SK-N-SH (cell line): Measurements from ENCODE around the gene PRPF6. TPM values are rescaled to one million over a fixed set of nuclear protein-coding genes. Genes with fewer than 3 reads are reported as not detected.
A peak's percentile ranks its signal among the peaks of the same experiment; 100 is the strongest.

ENCODE experiments used
- CTCF ChIA-PET: fragments of 300-600, 350-600 bp; formaldehyde crosslinking; extraction: SDS; loops from one replicate; lab custom pipeline; 2021; lab: Yijun Ruan, JAX
- POLR2A ChIA-PET: fragments of 350-600 bp; sonication (Branson Sonifier 250); formaldehyde crosslinking; extraction: SDS; loops from one replicate; lab custom pipeline; 2020; ENCODE audit warnings: antibody characterized with exemption, inconsistent platforms; lab: Yijun Ruan, JAX
- DNase-seq: peaks from one replicate; pipeline ENCODE4 v3.0.0; 2012
- H2AFZ ChIP-seq: fragments of 200-600 bp; sonication (generic); 2 replicates; pipeline ENCODE4 v1.8.1; 2016; ENCODE audit warnings: antibody characterized with exemption, mild to moderate bottlenecking, low read depth
- H3F3A ChIP-seq: fragments of 200-600 bp; sonication (generic); replicated peaks from 2 replicates; pipeline ENCODE3; 2016; ENCODE audit warnings: antibody characterized with exemption, mild to moderate bottlenecking; ENCODE audit not compliant: insufficient read depth
- H3K27ac ChIP-seq, 2 experiments: fragments of 200-500 bp in 1 of 2; fragments of 200-600 bp in 1 of 2; sonication (Bioruptor generic) in 1 of 2; sonication (generic), shearing (Covaris generic) in 1 of 2; 2 replicates each; pipeline versions ENCODE4 v1.5.1 to v1.6.1; 2014 to 2016; ENCODE audit warnings: low read depth in 2 of 2, inconsistent platforms in 1 of 2, low read length in 1 of 2, mild to moderate bottlenecking in 1 of 2, mixed read lengths in 1 of 2
- H3K27me3 ChIP-seq: fragments of 200-600 bp; sonication (generic), shearing (Covaris generic); 2 replicates; pipeline ENCODE4 v1.6.1; 2016; ENCODE audit warnings: mixed run types; ENCODE audit not compliant: insufficient read depth
- H3K36me3 ChIP-seq, 2 experiments: fragments of 200-500 bp in 1 of 2; fragments of 200-600 bp in 1 of 2; sonication (Bioruptor generic) in 1 of 2; sonication (generic) in 1 of 2; replicated peaks in 1 of 2; 2 replicates each; pipeline versions ENCODE3 to v1.5.1; 2014 to 2016; ENCODE audit warnings: low read length in 1 of 2, mild to moderate bottlenecking in 1 of 2; ENCODE audit not compliant: insufficient read depth in 2 of 2, control insufficient read depth in 1 of 2
- H3K4me1 ChIP-seq, 2 experiments: fragments of 200-500 bp in 1 of 2; fragments of 200-600 bp in 1 of 2; sonication (Bioruptor generic) in 1 of 2; sonication (generic), shearing (Covaris generic) in 1 of 2; 2 replicates each; pipeline versions ENCODE4 v1.5.1 to v1.6.1; 2014 to 2016; ENCODE audit warnings: low read depth in 1 of 2, low read length in 1 of 2, mixed run types in 1 of 2; ENCODE audit not compliant: insufficient read depth in 2 of 2, control insufficient read depth in 1 of 2
- H3K4me2 ChIP-seq: fragments of 200-600 bp; sonication (generic), shearing (Covaris generic); 2 replicates; pipeline ENCODE4 v1.6.1; 2017; ENCODE audit warnings: mixed run types
- H3K4me3 ChIP-seq, 2 experiments: fragments of 200-500 bp in 1 of 2; fragments of 200-600 bp in 1 of 2; sonication (Bioruptor generic) in 1 of 2; sonication (generic), shearing (Covaris generic) in 1 of 2; 2 replicates each; pipeline versions ENCODE4 v1.5.1 to v1.8.1; 2014 to 2016; ENCODE audit warnings: low read depth in 2 of 2, inconsistent platforms in 1 of 2, low read length in 1 of 2, mild to moderate bottlenecking in 1 of 2, mixed read lengths in 1 of 2, moderate library complexity in 1 of 2
- H3K79me2 ChIP-seq: fragments of 200-600 bp; sonication (generic); 2 replicates; pipeline ENCODE4 v1.8.1; 2017; ENCODE audit warnings: mild to moderate bottlenecking; ENCODE audit not compliant: insufficient read depth
- H3K9ac ChIP-seq: fragments of 200-600 bp; sonication (generic); 2 replicates; pipeline ENCODE4 v1.6.1; 2017; ENCODE audit warnings: mixed run types
- H3K9me2 ChIP-seq: fragments of 200-600 bp; sonication (generic); 2 replicates; pipeline ENCODE4 v1.6.1; 2017; ENCODE audit warnings: mixed run types
- H3K9me3 ChIP-seq: fragments of 200-600 bp; sonication (generic); 2 replicates; pipeline ENCODE4 v1.6.1; 2017; ENCODE audit warnings: mixed run types, mild to moderate bottlenecking, moderate library complexity
- H4K20me1 ChIP-seq: fragments of 200-600 bp; sonication (generic); 2 replicates; pipeline ENCODE4 v1.6.1; 2017; ENCODE audit warnings: mild to moderate bottlenecking, mixed run types; ENCODE audit not compliant: insufficient read depth
- CHD2 ChIP-seq: fragments of 150-350 bp; IDR thresholded peaks from 2 replicates; pipeline ENCODE4 v1.6.1; 2018; ENCODE audit warnings: low read length; ENCODE audit not compliant: partially characterized antibody
- FOSL2 ChIP-seq: IDR thresholded peaks from 2 replicates; pipeline ENCODE4 v1.4.0; 2012; ENCODE audit warnings: low read depth, mild to moderate bottlenecking, moderate library complexity, borderline replicate concordance
- FOXM1 ChIP-seq: IDR thresholded peaks from 2 replicates; pipeline ENCODE4 v1.4.0; 2012; ENCODE audit warnings: low read depth, mild to moderate bottlenecking
- MXI1 ChIP-seq: IDR thresholded peaks from 2 replicates; pipeline ENCODE4 v1.6.1; 2012; ENCODE audit warnings: mild to moderate bottlenecking, low read depth, low read length, improper control_type of control experiment
- NRF1 ChIP-seq: IDR thresholded peaks from 2 replicates; pipeline ENCODE4 v1.6.1; 2012; ENCODE audit warnings: low read depth, mild to moderate bottlenecking, low read length
- RAD21 ChIP-seq: IDR thresholded peaks from 2 replicates; pipeline ENCODE4 v1.6.1; 2012; ENCODE audit warnings: mild to moderate bottlenecking, low read length
- RCOR1 ChIP-seq: fragments of 150-350 bp; IDR thresholded peaks from 2 replicates; pipeline ENCODE4 v1.6.1; 2017; ENCODE audit warnings: antibody characterized with exemption, low read length
- RFX5 ChIP-seq: IDR thresholded peaks from 2 replicates; pipeline ENCODE4 v1.6.1; 2012; ENCODE audit warnings: mild to moderate bottlenecking, improper control_type of control experiment, low read length
- TCF12 ChIP-seq: IDR thresholded peaks from 2 replicates; pipeline ENCODE4 v1.4.0; 2012
- TEAD4 ChIP-seq: IDR thresholded peaks from 2 replicates; pipeline ENCODE4 v1.4.0; 2012; ENCODE audit warnings: mild to moderate bottlenecking, borderline replicate concordance; ENCODE audit not compliant: insufficient read depth
- YY1 ChIP-seq: IDR thresholded peaks from 2 replicates; pipeline ENCODE4 v1.4.0; 2012; ENCODE audit warnings: low read depth, mild to moderate bottlenecking
- WGBS: methylation state at CpG from one replicate; pipeline ENCODE4 v1.1.6; 2017; ENCODE audit warnings: low lambda C conversion rate; 5-methylcytosine and 5-hydroxymethylcytosine counted together
- polyA plus RNA-seq, 3 experiments: library from polyadenylated mRNA; depleted of rRNA; stranded (reverse); fragments of >200 nt; gene quantifications; 2 replicates each; pipeline ENCODE4 v1.2.3, GENCODE V29; 2012
- TF ChIP-seq, protein P1 (sequence below): IDR thresholded peaks from 2 replicates; pipeline ENCODE4 v1.6.1; 2012; ENCODE audit warnings: mild to moderate bottlenecking, low read depth, low read length, moderate library complexity
- TF ChIP-seq, protein P2 (sequence below): fragments of 200-600 bp; sonication (generic); IDR thresholded peaks from 2 replicates; pipeline ENCODE4 v1.6.1; 2017; ENCODE audit warnings: antibody characterized with exemption, mild to moderate bottlenecking, moderate library complexity
- TF ChIP-seq, protein P3 (sequence below): IDR thresholded peaks from 2 replicates; pipeline ENCODE4 v1.4.0; 2012; ENCODE audit warnings: low read depth, borderline replicate concordance

Gene PRPF6
- polyA plus RNA-seq, 1 of the 3 experiments (the other 2 are of a cell fraction) = 59.1 TPM

DNA sequence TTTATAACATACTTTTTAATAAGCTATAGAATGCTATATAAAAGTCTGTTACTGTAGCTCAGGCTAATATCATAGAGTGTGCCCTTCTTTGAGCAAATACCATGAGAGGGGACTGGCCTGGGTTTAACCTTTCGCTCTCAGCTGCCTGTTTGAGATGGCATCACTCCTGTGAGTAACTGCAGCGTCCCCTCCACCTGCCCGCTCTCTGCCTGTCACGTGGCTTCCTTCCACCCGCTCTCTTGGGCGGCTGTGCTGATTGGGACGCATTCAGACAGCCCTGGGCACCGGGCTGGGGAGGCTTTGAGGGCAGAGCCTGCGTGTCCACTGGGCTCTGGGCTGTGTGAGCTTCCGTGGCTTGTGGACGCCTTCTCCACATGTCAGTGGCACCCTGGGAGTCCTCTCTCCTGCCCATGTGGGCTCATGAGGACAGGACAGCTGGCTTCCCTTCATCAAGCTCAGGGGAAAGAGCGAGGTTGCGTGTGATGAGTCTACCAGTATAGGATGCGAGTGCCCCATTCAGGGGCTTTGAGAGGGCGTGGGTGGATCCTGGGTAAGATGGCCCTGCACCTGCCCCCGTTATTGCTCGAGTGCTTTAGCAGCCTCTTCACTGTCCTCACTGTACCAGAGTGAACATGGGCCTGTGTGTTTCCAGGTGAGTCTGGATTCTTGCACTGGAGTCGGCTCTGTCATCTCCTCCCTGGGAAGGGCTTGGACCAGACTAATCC is 44.3 kb downstream of the PRPF6 start:
- TF ChIP-seq FOSL2 (no peak), TEAD4 (no peak), FOXM1 (no peak), RAD21 (no peak), MXI1 (no peak), RFX5 (no peak), CHD2 (no peak), NRF1 (no peak), RCOR1 (no peak), YY1 (no peak), TCF12 (no peak)
- TF ChIP-seq, protein P1, sequence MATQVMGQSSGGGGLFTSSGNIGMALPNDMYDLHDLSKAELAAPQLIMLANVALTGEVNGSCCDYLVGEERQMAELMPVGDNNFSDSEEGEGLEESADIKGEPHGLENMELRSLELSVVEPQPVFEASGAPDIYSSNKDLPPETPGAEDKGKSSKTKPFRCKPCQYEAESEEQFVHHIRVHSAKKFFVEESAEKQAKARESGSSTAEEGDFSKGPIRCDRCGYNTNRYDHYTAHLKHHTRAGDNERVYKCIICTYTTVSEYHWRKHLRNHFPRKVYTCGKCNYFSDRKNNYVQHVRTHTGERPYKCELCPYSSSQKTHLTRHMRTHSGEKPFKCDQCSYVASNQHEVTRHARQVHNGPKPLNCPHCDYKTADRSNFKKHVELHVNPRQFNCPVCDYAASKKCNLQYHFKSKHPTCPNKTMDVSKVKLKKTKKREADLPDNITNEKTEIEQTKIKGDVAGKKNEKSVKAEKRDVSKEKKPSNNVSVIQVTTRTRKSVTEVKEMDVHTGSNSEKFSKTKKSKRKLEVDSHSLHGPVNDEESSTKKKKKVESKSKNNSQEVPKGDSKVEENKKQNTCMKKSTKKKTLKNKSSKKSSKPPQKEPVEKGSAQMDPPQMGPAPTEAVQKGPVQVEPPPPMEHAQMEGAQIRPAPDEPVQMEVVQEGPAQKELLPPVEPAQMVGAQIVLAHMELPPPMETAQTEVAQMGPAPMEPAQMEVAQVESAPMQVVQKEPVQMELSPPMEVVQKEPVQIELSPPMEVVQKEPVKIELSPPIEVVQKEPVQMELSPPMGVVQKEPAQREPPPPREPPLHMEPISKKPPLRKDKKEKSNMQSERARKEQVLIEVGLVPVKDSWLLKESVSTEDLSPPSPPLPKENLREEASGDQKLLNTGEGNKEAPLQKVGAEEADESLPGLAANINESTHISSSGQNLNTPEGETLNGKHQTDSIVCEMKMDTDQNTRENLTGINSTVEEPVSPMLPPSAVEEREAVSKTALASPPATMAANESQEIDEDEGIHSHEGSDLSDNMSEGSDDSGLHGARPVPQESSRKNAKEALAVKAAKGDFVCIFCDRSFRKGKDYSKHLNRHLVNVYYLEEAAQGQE = no peak
- TF ChIP-seq, protein P2, sequence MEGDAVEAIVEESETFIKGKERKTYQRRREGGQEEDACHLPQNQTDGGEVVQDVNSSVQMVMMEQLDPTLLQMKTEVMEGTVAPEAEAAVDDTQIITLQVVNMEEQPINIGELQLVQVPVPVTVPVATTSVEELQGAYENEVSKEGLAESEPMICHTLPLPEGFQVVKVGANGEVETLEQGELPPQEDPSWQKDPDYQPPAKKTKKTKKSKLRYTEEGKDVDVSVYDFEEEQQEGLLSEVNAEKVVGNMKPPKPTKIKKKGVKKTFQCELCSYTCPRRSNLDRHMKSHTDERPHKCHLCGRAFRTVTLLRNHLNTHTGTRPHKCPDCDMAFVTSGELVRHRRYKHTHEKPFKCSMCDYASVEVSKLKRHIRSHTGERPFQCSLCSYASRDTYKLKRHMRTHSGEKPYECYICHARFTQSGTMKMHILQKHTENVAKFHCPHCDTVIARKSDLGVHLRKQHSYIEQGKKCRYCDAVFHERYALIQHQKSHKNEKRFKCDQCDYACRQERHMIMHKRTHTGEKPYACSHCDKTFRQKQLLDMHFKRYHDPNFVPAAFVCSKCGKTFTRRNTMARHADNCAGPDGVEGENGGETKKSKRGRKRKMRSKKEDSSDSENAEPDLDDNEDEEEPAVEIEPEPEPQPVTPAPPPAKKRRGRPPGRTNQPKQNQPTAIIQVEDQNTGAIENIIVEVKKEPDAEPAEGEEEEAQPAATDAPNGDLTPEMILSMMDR = no peak
- TF ChIP-seq, protein P3, sequence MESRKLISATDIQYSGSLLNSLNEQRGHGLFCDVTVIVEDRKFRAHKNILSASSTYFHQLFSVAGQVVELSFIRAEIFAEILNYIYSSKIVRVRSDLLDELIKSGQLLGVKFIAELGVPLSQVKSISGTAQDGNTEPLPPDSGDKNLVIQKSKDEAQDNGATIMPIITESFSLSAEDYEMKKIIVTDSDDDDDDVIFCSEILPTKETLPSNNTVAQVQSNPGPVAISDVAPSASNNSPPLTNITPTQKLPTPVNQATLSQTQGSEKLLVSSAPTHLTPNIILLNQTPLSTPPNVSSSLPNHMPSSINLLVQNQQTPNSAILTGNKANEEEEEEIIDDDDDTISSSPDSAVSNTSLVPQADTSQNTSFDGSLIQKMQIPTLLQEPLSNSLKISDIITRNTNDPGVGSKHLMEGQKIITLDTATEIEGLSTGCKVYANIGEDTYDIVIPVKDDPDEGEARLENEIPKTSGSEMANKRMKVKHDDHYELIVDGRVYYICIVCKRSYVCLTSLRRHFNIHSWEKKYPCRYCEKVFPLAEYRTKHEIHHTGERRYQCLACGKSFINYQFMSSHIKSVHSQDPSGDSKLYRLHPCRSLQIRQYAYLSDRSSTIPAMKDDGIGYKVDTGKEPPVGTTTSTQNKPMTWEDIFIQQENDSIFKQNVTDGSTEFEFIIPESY = no peak
- no peak overlapping the region for H3K4me2 ChIP-seq
- H3K4me1 ChIP-seq = peaks cover 0 to 48% of the 10 kb centered on the region in 2 experiments; a peak in 1 of 4 replicates
- DNase-seq = no peak
- 92% methylated on average over 13 of the region's 18 CpGs for WGBS
- H3K4me3 ChIP-seq = no peak overlapping the region
- no peaks in the 10 kb centered on the region for H3K9me3 ChIP-seq
- H2AFZ ChIP-seq = no peak overlapping the region
- H4K20me1 ChIP-seq = no peaks in the 10 kb centered on the region
- H3K9me2 ChIP-seq = no peaks in the 10 kb centered on the region
- peak overlapping the region in 1 of 2 experiments; percentile 74; a peak in 2 of 4 replicates for H3K27ac ChIP-seq
- peaks cover 28 to 61% of the 10 kb centered on the region in 2 experiments for H3K36me3 ChIP-seq
- CTCF ChIA-PET = interaction anchor here (1.0 to 5.7 kb wide), 3 partner anchors 11 to 45 kb away, joined by 3 to 74 read pairs (median 8); partner anchors contain the start of genes PRPF6 and SAMD10
- no peaks in the 10 kb centered on the region for H3K27me3 ChIP-seq
- POLR2A ChIA-PET = no interaction called here
- H3K9ac ChIP-seq = no peak overlapping the region
- no peaks in the 10 kb centered on the region for H3F3A ChIP-seq
- H3K79me2 ChIP-seq = no peaks in the 10 kb centered on the region
